ENCODE results near the gene RAB6D.
"Not testable (repeated sequence)": the region's sequence is repeated elsewhere in the genome, so short reads cannot be mapped to it uniquely, and the experiment has no call there.

The RAB6D gene

DNA sequence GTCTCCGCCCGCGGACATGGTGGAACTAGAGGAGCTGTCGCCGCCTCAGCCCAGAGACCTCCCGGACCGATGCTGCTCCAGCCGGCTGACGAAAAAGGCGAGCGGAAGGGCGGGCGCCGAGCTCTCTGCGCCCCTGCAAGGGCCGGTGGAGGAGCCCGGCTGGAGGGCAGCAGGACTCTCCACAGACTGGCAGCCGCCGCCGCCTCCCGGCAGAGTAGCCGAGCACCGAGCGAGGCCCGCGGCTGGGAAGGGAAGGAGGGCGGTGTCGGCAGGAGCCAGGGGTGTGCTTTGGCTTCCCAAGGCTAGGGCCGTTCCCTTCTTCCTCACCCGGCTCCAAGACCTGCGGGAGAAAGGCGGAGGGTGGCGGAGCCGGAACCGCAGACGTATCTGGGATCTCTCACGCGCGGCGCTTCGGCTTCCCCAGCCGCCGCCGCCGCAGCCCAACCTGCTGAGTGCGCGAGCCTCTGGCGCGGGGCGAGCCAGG is at the start of gene RAB6D:
RAB6D (minus strand) TSS at position 466 of the 484 bp plus-strand sequence; CDS start at position 18, 448 bp downstream.
- not testable (repeated sequence) for DNase-seq (ENCODE audit: low read depth)
- H3K4me3 ChIP-seq (ENCODE audit: control insufficient read depth, low read depth, low read length) = peak within 1 kb of the TSS; percentile 18

DNA sequence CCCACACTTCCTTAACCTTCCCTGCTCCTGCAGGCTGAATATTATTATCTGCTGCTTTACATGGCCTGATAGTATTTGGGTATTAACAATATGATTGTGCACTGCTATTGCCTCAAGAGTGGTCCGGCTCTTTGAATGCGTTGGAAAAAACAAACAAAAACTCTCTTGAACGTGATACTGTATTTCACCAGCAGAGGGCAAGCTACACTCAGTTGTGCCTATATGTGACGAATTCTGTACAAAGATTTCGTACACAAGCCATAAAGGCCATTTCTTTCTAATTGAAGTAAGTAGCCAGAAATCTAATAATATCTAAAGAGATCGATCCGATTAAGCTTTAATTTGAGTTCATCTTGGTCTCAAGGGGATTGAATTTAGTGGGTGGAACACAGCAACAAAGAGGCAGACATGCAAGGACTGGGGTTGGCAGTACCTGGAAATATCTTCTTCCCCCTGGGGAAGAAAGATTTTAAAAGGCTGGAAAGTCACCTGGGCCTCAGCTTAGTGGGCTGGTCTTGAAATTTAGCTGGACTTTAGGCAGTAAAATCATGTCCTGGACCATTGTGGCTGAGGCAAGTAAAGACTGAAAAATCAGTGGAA is 49.3 kb upstream of the RAB6D start:
- peak; percentile 21 for DNase-seq (ENCODE audit: low read depth)
- H3K4me3 ChIP-seq (ENCODE audit: control insufficient read depth, low read depth, low read length) = no peak overlapping the region
- TF ChIP-seq CTCF (IDR thresholded peaks at IDR 0.05; ENCODE audit: control insufficient read depth, insufficient read depth, low read depth, low read length, missing control alignments) = peak; percentile 68

GRCh38 chr2:131410173-131410572 is 46.2 kb upstream of the RAB6D start:
- no peak for DNase-seq (ENCODE audit: low read depth)
- no peak overlapping the region for H3K4me3 ChIP-seq (ENCODE audit: control insufficient read depth, low read depth, low read length)
- TF ChIP-seq CTCF (IDR thresholded peaks at IDR 0.05; ENCODE audit: control insufficient read depth, insufficient read depth, low read depth, low read length, missing control alignments) = no peak

- H3K4me3 ChIP-seq (ENCODE audit: control insufficient read depth, low read depth, low read length) = no peak overlapping the region
- DNase-seq (ENCODE audit: low read depth) = no peak
- TF ChIP-seq CTCF (IDR thresholded peaks at IDR 0.05; ENCODE audit: control insufficient read depth, insufficient read depth, low read depth, low read length, missing control alignments) = no peak
These were observed 44.8 kb upstream of the RAB6D start for GRCh38 chr2:131408778-131409177.

DNA sequence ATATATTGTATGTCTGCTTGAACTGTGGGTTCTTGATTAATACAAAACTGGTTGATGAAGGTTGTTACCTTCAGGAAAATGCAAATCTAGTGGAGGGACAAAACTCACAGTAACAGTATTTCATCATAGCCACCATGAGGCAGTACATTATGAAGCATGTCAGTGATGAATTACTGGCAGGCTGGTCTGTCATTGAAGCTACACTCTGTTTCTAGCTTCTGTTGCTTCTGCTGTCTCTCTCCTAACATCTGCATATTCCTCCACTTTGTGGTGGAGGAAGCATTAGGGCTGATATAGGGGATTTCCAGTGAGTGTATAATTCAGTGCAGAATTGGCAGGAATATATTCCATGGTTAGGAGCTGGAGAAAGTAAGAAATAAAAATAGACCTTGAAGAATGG is 44.2 kb upstream of the RAB6D start:
- no peak overlapping the region for H3K4me3 ChIP-seq (ENCODE audit: control insufficient read depth, low read depth, low read length)
- TF ChIP-seq CTCF (IDR thresholded peaks at IDR 0.05; ENCODE audit: control insufficient read depth, insufficient read depth, low read depth, low read length, missing control alignments) = no peak
- no peak for DNase-seq (ENCODE audit: low read depth)

DNA sequence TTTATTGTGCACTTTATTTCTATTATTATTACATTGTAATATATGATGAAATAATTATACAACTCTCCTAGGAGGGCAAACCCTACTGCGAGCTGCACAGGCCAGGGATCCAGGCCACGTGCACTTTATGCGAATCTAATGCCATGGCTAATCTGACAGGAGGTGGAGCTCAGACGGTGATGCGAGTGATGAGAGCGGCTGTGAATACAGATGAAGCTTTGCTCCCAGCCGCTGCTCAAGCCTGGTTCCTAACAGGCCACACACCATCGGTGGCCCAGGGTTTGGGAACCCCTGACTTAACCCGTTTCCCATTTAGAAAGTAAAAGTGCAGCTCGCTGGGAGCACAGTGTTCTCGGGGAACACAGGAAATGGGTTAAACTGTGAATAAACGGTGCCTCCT is 40.8 kb upstream of the RAB6D start:
- TF ChIP-seq CTCF (IDR thresholded peaks at IDR 0.05; ENCODE audit: control insufficient read depth, insufficient read depth, low read depth, low read length, missing control alignments) = no peak
- no peak overlapping the region for H3K4me3 ChIP-seq (ENCODE audit: control insufficient read depth, low read depth, low read length)
- DNase-seq (ENCODE audit: low read depth) = no peak

- DNase-seq (ENCODE audit: low read depth) = no peak
- no peak overlapping the region for H3K4me3 ChIP-seq (ENCODE audit: control insufficient read depth, low read depth, low read length)
- no peak for TF ChIP-seq CTCF (IDR thresholded peaks at IDR 0.05; ENCODE audit: control insufficient read depth, insufficient read depth, low read depth, low read length, missing control alignments)
These were observed 38.5 kb upstream of the RAB6D start for GRCh38 chr2:131402320-131403039.

Data from AG09309 (cell line).